GM18507 (cell line): ENCODE measurements around the gene ZNF74.
"Not testable (repeated sequence)": the region's sequence is repeated elsewhere in the genome, so short reads cannot be mapped to it uniquely, and the experiment has no call there.

Source experiments
- DNase-seq: peaks from one replicate; pipeline ENCODE4 v3.0.0; 2011; ENCODE audit warnings: low read depth; ENCODE audit not compliant: insufficient read length; ENCODE audit errors: extremely low spot score
- FAIRE-seq: peaks from 2 replicates; lab custom pipeline; 2011; peaks lifted over from hg19 to GRCh38; lab: Jason Lieb, UNC

The ZNF74 gene

GRCh38 chr22:20439928-20440575, 46.1 kb downstream of the ZNF74 start:
- FAIRE-seq (no peak), DNase-seq (no peak)

GRCh38 chr22:20440637-20441591, 47.0 kb downstream of the ZNF74 start:
- FAIRE-seq (no peak), DNase-seq (no peak)

- FAIRE-seq (no peak), DNase-seq (no peak)
These were observed 47.9 kb downstream of the ZNF74 start for GRCh38 chr22:20441631-20442484.

DNA sequence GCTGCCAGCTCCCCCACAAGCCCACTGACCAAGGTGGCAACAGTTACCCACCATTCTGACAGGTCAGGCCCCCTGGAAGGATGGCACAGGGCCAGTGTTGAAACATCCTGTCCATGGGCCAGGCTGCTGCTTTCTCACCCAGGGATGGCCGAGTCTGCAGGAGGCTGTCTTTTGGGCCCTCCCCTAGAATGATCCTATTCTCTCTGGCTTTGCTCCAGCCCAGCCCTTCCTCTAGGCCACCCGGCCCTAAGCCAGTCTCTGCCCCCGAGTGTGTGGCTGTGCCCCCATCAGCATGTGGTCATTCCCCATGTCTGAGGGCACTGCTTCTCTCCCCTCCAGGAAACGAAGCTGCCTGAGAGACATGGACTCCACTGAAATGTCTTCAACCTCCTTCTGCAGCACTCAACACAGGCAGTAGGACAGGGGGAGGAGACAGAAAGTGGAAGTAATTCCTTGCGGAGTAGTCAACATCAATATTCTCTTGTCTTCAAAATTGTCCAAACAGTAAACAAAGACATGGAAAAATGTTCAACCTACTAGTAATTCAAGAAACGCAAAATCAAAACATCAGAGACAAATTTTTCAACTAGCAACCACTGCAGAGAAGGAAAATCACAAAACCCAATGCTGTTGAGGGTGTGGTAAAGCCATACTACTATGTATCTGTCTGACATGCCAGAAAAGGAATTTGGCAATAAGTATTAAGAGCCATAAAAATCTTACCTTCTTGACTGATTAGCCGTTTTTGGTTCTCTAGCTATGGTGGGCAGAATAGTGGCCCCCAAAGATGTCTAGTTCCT, 48.7 kb downstream of the ZNF74 start:
- no peak for FAIRE-seq
- no peak for DNase-seq

- FAIRE-seq (no peak), DNase-seq (no peak)
These were observed 50.4 kb downstream of the ZNF74 start for GRCh38 chr22:20444325-20444724.

GRCh38 chr22:20446383-20446970, 52.5 kb downstream of the ZNF74 start:
- no peak for DNase-seq
- FAIRE-seq, result no peak

- FAIRE-seq (no peak), DNase-seq (no peak)
These were observed 54.7 kb downstream of the ZNF74 start for GRCh38 chr22:20448630-20449029.

DNA sequence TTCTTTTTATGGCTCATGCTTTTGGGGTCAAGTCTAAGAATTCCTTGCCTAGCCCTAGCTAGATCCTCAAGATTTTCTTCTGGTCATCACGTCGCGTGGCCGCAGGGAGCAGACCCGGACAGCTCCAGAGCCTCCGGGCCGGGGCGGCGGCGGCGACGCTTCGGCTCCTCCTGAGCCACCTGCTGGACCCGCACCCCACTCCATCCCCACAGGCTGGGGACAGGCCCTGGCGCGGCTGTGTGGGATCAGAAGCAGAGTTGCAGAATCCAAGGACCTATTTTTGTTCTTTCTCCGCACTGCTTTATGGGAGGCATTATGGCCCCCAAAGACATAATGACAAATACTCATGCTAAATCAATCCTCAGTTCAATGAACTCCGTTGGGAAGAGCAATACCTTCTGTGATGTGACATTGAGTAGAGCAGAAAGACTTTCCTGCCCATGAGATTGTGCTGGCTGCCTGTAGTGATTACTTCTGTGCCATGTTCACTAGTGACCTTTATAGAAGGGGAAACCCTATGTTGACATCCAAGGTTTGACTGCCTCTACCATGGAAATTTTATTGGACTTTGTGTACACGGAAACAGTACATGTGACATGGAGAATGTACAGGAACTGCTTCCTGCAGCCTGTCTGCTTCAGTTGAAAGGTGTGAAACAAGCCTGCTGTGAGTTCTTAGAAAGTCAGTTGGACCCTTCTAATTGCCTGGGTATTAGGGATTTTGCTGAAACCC, 56.0 kb downstream of the ZNF74 start:
- DNase-seq (no peak), FAIRE-seq (no peak)

- no peak for FAIRE-seq
- no peak for DNase-seq
These were observed 56.6 kb downstream of the ZNF74 start for GRCh38 chr22:20450551-20450906.

- not testable (repeated sequence) for DNase-seq
- peak; percentile 18 for FAIRE-seq
These were observed 57.3 kb downstream of the ZNF74 start for GRCh38 chr22:20451129-20451778.

- FAIRE-seq, result no peak
- no peak for DNase-seq
These were observed 58.0 kb downstream of the ZNF74 start for GRCh38 chr22:20451920-20452319.

GRCh38 chr22:20453222-20453621, 59.3 kb downstream of the ZNF74 start:
- FAIRE-seq (no peak), DNase-seq (no peak)

DNA sequence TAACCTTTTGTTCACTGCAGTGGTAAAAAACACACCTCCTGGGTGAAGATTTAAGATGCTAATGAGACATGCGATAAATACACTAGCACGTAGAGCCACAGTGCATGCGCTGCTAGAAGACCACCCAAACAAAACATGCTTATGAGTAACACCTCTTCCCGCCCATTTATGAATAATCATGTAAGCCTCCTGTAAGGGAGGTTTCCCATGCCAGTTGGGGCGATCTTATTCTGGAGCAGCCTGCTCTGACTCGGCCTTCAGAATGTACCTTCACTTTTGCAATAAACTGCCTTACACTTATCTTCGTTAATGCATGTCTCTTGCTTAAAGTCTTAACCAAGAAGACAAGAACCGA, 61.7 kb downstream of the ZNF74 start:
- DNase-seq (no peak), FAIRE-seq (no peak)

- DNase-seq, result peak; percentile 70
- peak; percentile 84 for FAIRE-seq
These were observed 62.2 kb downstream of the ZNF74 start for GRCh38 chr22:20456064-20456721.

GRCh38 chr22:20456722-20457076, 62.7 kb downstream of the ZNF74 start:
- no peak for FAIRE-seq
- no peak for DNase-seq

GRCh38 chr22:20457506-20458240, 63.7 kb downstream of the ZNF74 start:
- DNase-seq (no peak), FAIRE-seq (no peak)
